Panc1 (cell line): ENCODE measurements around the gene FANCC.

Experiments
- CTCF ChIP-seq: fragments of 450-650 bp; IDR thresholded peaks from 2 replicates; pipeline ENCODE4 v1.5.1; 2017; ENCODE audit warnings: mild to moderate bottlenecking
- POLR2AphosphoS5 ChIP-seq: IDR thresholded peaks from 2 replicates; pipeline ENCODE4 v1.6.1; 2012; ENCODE audit warnings: mild to moderate bottlenecking, low read depth, low read length, moderate library complexity
- REST ChIP-seq, 2 experiments: IDR thresholded peaks; 2 replicates each; pipeline ENCODE4 v1.6.1; 2011 to 2012; ENCODE audit warnings: low read depth in 2 of 2, control low read depth in 1 of 2, low read length in 1 of 2, mild to moderate bottlenecking in 1 of 2, moderate library complexity in 1 of 2; ENCODE audit not compliant: insufficient read depth in 1 of 2
- SIN3A ChIP-seq: IDR thresholded peaks from 2 replicates; pipeline ENCODE4 v1.6.1; 2012; ENCODE audit warnings: low read depth, mild to moderate bottlenecking, low read length, moderate library complexity, borderline replicate concordance; ENCODE audit not compliant: insufficient read depth
- TCF7L2 ChIP-seq: IDR thresholded peaks from 2 replicates; pipeline ENCODE4 v1.6.1; 2011; ENCODE audit warnings: mild to moderate bottlenecking, low read depth, low read length, inconsistent platforms

- TF ChIP-seq CTCF (no peak), SIN3A (no peak), REST (IDR thresholded peaks at IDR 0.05; ENCODE audit: insufficient read depth in 1 of 2, low read depth in 2 of 2, low read length in 1 of 2) (no peak), TCF7L2 (no peak), POLR2AphosphoS5 (no peak)
These were observed 254.2 kb downstream of the FANCC start for GRCh38 chr9:95063300-95063699.
